PC-9 (cell line): Measurements from ENCODE around the gene GDF2.

Source experiments
- EZH2 ChIP-seq: fragments of 200-600 bp; sonication (generic); IDR thresholded peaks from 2 replicates; pipeline ENCODE4 v1.8.0; 2017; ENCODE audit warnings: antibody characterized with exemption, low read depth
- TF ChIP-seq, protein P1 (sequence below): fragments of 200-600 bp; sonication (generic); conservative IDR thresholded peaks from 2 replicates; pipeline ENCODE4 v1.6.1; 2017; ENCODE audit warnings: mixed run types, antibody characterized with exemption, mild to moderate bottlenecking, moderate library complexity

DNA sequence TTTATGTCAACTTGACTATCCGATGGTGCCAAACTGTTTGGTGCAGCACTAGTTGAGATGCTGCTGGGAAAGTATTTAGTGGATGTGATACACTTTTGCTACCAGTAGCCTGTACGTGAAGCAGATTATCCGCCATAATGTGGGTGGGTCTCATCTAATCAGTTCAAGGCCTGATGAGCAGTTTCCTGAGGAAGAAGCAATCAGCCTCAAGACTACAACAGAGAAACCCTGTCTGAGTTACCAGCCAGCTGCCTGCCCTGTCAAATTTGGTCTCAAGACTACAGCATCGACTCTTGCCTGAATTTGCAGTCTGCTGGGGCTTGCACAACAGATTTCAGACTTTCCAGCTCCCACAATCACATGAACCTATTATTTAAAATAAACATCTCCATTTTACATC is 15.1 kb downstream of the GDF2 start:
- no peak for TF ChIP-seq EZH2
- TF ChIP-seq, protein P1, sequence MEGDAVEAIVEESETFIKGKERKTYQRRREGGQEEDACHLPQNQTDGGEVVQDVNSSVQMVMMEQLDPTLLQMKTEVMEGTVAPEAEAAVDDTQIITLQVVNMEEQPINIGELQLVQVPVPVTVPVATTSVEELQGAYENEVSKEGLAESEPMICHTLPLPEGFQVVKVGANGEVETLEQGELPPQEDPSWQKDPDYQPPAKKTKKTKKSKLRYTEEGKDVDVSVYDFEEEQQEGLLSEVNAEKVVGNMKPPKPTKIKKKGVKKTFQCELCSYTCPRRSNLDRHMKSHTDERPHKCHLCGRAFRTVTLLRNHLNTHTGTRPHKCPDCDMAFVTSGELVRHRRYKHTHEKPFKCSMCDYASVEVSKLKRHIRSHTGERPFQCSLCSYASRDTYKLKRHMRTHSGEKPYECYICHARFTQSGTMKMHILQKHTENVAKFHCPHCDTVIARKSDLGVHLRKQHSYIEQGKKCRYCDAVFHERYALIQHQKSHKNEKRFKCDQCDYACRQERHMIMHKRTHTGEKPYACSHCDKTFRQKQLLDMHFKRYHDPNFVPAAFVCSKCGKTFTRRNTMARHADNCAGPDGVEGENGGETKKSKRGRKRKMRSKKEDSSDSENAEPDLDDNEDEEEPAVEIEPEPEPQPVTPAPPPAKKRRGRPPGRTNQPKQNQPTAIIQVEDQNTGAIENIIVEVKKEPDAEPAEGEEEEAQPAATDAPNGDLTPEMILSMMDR = no peak
